HEK293 (cell line): ENCODE results near the gene BDKRB2.

Experiments
- CTCF ChIP-seq: fragments of 450-650 bp; formaldehyde crosslinking; IDR thresholded peaks from 2 replicates; pipeline ENCODE4 v1.5.1; 2016; ENCODE audit warnings: missing biosample characterization, missing genetic modification characterization
- ZNF660 ChIP-seq: fragments of 450-650 bp; IDR thresholded peaks from 2 replicates; pipeline ENCODE4 v1.5.1; 2018; ENCODE audit warnings: missing biosample characterization, mild to moderate bottlenecking, missing genetic modification characterization

- TF ChIP-seq ZNF660 (tag by site-specific recombination) (no peak), CTCF (tag by site-specific recombination) (no peak)
These were observed 27.8 kb upstream of the BDKRB2 start for GRCh38 chr14:96176811-96177211.
